ENCODE results near the gene NELL1.

NELL1 gene

DNA sequence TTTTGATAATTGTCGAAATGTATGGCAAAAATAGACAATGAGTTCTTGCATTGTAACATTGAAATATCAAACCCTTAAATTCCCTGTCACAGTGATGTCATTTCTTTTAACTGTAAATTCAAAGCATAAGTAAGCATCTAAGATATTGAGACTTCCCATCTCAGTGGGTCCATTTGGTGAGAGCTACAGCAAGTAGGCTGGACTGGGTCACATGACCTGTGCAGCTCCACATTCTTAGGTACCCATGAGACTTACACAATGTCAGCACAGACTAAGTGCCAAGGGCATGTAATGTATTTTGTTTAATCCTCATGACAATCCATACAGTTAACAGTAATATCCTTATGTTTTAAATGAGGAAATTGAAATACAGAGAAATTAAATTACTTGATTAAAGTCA, 210.7 kb downstream of the NELL1 start:
- DNase-seq: no peak

- no peak for DNase-seq
Measured at GRCh38 chr11:20881328-20882079, 212.1 kb downstream of the NELL1 start.

DNA sequence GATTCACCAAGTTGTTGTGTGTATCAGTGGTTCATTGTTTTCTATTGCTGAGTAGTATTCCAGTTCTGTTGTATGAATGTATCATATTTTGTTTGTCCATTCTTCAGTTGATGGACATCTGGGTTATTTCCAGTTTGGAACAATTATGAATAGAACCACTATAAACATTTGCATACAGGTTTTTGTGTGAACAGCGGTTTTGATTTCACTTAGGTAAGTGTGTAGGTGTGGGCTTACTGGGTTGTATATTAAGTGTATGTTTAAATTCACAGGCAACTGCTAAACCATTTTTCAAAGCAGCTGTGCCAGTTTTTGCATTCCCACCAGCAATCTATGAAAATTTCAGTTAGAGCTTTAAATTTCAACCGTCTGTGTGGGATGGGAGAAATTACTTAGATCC, 217.8 kb downstream of the NELL1 start:
- DNase-seq: no peak

- DNase-seq: no peak
Measured at GRCh38 chr11:20894296-20894695, 224.9 kb downstream of the NELL1 start.

- DNase-seq: no peak
Measured at GRCh38 chr11:20909995-20910726, 240.8 kb downstream of the NELL1 start.

DNA sequence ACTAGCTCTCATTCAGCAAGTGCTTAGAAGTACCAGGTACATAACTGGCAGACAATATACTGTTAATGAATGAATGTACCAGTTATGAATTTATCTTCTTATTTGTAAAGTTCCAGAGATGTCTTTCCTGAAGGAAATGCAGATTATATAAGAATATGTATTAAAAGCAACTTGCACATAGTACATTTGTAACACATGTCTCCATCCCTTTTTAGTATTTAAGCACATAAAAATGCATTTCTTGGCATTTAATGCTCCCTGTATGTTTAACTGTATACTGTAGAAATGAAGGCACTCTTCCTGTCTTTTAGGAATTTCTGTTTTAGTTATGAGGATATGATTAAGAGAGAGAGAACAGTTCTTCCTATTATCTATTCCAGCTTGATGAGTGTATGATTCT, 241.3 kb downstream of the NELL1 start:
- DNase-seq: no peak

DNA sequence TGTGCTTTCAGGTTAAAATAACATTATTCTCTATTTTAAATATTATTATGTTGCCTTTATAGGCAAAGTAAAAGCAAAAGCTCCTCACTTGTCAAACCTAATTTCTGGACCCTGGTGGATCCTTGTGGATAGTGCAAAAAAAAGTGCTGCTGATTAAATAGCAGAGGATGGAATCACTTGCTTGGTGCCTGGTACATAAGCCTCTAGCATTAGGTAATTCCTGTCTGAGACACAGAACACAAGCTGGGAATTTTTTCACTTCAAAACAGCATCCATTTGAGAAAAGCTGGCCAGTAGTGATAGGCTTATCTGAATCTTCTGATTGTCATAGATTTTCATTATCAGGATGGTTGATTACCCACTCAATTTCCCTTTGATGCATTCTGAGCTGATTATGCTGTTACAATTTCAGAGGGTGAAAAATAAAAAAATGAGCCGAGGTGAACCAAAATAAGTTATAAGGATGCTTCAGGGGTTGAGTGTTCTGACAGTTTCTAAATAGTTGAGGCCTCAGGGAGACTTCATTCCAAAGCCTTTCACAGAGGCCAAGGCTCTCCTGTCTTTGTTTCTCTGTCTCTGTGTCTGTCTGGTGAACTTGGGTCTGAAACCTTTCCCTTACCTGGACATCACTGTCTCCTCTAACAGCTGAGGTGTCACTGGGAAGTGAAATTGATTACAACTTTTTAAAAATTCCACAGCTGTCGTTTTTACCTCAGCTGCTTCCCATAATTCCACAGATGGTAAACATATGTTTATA, 242.9 kb downstream of the NELL1 start:
- DNase-seq: no peak

DNA sequence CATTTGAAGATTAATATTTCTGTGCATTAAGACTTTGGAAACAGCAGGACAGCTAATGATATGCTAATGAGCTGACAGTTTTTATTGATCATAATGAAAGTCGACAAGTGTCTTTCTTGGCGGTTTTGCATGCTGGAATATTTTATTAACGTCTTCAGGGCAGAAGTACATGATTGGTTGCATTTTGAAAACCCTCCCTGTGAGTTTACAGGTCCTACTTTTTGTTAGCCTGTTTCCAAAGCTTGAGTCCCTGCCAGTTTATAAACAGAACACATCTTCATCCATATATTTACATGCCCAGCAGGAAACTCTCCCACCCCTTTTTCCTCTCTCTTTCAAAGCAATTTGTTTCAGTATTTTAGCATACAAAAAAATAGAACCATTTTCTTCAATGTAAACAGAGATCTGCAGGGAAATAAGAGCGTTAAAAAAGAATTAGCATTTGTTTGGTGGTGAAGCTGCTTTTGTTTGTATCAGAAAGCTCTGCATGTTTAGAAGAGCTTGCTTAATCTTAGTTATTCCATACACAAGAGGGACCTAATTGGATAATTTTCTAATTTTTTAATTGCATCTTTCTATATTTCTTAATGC, 243.6 kb downstream of the NELL1 start:
- DNase-seq: no peak

DNA sequence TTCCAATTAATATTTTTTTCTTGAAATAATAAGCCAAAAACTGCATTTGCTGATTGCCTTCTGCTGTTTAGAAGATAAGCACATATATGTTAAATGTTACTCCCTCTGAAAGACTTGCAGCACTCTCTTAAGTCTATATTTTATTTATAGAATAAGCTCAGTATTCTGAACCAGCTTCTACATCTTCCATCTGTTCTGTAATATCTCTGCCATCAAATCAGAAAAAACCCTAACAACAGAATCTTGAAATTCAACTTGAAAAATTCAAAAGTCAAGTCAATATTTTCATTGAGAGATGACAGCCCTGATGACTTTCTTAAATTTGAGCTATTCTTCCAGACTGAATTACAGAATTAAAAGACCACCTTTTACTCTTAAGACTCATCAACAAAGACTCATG, 247.9 kb downstream of the NELL1 start:
- DNase-seq: no peak

GRCh38 chr11:20926799-20927540, 257.6 kb downstream of the NELL1 start:
- DNase-seq: no peak

- no peak for DNase-seq
Measured at GRCh38 chr11:20931029-20931428, 261.6 kb downstream of the NELL1 start.

DNA sequence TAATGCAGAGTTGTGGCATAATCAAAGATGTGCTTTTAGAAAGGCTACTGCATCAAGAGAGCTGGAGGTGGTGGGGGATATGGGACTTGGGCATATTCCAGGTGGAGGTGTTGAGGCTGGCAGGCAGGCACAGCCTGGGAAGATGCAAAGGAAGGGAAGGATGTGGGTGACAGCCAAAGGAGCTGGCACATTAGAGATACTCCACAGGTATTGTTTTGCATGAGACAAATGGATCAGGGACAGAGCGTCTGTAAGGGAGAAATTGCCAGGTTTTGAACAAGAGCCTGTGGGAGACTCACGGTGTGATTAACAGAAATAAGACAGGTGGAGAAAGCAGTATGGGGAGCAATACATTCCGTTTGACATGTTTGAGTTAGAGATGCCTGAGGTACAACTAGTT, 263.7 kb downstream of the NELL1 start:
- DNase-seq: no peak

DNA sequence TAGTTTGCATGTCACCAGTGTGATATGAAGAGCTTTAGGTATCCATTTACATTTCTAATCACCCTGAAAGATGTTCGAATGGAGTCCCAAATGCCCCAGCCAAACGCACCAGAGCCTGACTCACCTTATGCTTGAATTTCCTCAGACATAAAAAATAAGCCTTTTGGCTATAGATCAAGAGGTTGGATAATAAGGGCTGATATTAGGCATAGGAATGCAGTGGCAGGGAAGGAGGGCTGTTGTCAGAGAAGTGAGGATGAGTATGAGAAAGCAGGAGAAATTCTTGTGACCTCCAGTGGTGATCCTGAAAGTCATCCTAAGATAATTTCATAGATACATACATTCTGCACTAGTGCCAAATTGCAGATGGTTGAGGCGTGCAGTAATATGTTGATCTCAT, 264.6 kb downstream of the NELL1 start:
- DNase-seq: no peak

DNA sequence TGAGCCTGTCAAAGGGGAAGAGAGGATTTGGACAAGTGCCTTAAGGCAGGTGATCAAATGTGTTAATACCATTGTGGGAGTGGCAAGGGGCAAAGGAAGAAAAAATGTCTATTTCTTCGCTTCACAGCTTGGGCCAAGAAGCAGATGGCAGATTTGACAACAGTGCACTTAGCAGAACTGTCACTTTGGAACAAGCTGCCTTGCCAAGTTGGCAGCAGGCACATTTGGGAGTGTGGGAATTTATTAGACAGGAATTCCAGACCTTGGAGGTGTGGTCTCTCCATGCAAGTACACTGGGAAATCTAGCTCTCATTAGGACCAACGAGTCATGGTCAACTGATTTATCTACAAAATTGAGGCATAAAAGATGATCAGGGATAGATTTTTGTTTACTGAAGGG, 265.1 kb downstream of the NELL1 start:
- DNase-seq: no peak

GRCh38 chr11:20937826-20938225, 268.4 kb downstream of the NELL1 start:
- DNase-seq: no peak

DNA sequence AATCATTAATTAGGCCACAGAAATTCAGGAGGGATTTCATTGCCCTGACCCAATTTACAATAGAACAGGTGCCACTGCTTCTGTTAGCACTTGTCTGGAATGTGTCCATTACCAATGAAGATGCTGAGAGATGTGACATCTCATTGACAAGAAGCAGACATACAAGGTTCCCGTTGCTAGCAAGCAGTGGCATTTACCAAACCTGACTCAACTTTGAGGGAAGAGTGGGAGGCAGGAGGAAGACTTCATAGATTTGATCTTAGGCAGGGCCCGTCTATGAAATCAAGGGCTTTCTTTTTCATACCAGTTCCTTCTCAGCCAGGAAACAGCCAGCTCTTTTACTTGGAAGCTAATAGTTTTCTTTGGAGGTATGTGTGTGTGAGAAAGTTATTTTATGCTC, 280.2 kb downstream of the NELL1 start:
- DNase-seq: no peak

- DNase-seq: no peak
Measured at GRCh38 chr11:20962581-20962980, 293.2 kb downstream of the NELL1 start.

- DNase-seq: no peak
Measured at GRCh38 chr11:20963596-20963995, 294.2 kb downstream of the NELL1 start.

- no peak for DNase-seq
Measured at GRCh38 chr11:20964985-20965384, 295.6 kb downstream of the NELL1 start.

- no peak for DNase-seq
Measured at GRCh38 chr11:20966489-20966888, 297.1 kb downstream of the NELL1 start.

DNA sequence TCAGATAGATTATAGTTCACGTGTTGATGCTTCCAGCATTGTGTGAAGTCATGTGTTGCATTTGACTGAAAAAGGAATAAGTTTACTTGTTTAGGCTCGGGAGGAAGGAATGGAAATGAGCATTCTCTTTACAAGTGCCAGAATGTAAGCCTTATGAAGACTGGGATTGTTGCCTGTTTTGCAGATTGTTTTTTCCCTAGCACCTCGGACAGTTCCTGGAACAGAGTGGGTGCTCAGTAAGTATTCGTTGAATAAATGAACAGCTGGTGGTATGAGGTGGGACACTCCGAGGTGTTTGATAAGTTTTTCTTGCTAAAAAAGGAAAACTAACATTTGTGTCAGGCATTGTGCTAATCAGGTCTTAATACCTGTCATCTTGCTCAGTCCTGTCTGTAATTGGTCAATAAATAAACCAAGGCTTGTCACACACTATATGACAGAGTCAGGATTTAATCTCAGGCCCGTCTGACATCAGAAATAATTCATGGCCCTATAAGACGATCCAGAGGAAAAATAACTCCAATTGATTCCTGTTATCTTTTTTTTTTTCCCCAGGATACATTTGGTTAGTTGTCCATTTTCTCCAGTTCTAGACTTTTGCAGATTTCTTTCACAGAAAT, 304.7 kb downstream of the NELL1 start:
- DNase-seq: no peak

- DNase-seq: no peak
Measured at GRCh38 chr11:20980736-20981135, 311.4 kb downstream of the NELL1 start.
